Activated T-cell treated with anti-CD3 and anti-CD28 coated beads, Interleukin-2, amount 50 U/mL, for 72 hours (primary cell): ENCODE measurements around the gene SLC25A19. TPM values are rescaled to one million over a fixed set of nuclear protein-coding genes. Genes with fewer than 3 reads are reported as not detected.

Source experiments
- total RNA-seq, 2 donors: library from RNA; stranded (reverse); gene quantifications; one replicate each; pipeline ENCODE4 v1.2.3, GENCODE V29; 2022

Gene SLC25A19
- total RNA-seq, 2 donors from 2014 or later, result 39.9 to 59.3 TPM

Other genes starting within 250 kb of the SLC25A19 start
- 100 to 1,000 TPM; 125 to 147 TPM for gene ATP5PD, start 242.5 kb downstream of the SLC25A19 start, total RNA-seq
- gene KCTD2, start 242.2 kb downstream of the SLC25A19 start, total RNA-seq, result 10 to 100 TPM; 21.4 to 24.1 TPM
- 1 to 10 TPM; 7.5 to 9.8 TPM for gene SLC16A5, start 201.5 kb downstream of the SLC25A19 start, total RNA-seq
- gene ARMC7, start 179.5 kb downstream of the SLC25A19 start, total RNA-seq, result 10 to 100 TPM; 10.6 to 12.9 TPM
- gene NT5C, start 157.7 kb downstream of the SLC25A19 start, total RNA-seq, result 10 to 100 TPM; 56.5 to 65.9 TPM
- 100 to 1,000 TPM; 162 to 188 TPM for gene JPT1, start 134.9 kb downstream of the SLC25A19 start, total RNA-seq
- gene SUMO2, start 106.5 kb downstream of the SLC25A19 start, total RNA-seq, result 100 to 1,000 TPM; 361 to 368 TPM
- gene NUP85, start 83.8 kb downstream of the SLC25A19 start, total RNA-seq, result 100 to 1,000 TPM in 1 of 2 donors, 10 to 100 TPM in 1; 88.3 to 114 TPM
- gene GGA3, start 27.8 kb downstream of the SLC25A19 start, total RNA-seq, result 10 to 100 TPM; 77.1 to 80.9 TPM
- gene MRPS7, start 27.6 kb downstream of the SLC25A19 start, total RNA-seq, result 10 to 100 TPM; 42.8 to 43.0 TPM
- 10 to 100 TPM; 63.1 to 67.9 TPM for gene MIF4GD, start 18.2 kb downstream of the SLC25A19 start, total RNA-seq
- 100 to 1,000 TPM; 209 to 218 TPM for gene GRB2, start 116.2 kb upstream of the SLC25A19 start, total RNA-seq
- gene TMEM94, start 167.2 kb upstream of the SLC25A19 start, total RNA-seq, result 10 to 100 TPM; 70.7 to 76.4 TPM
- 1 to 10 TPM; 4.1 to 6.6 TPM for gene CASKIN2, start 226.1 kb upstream of the SLC25A19 start, total RNA-seq
- gene TSEN54, start 227.1 kb upstream of the SLC25A19 start, total RNA-seq, result 10 to 100 TPM; 34.8 to 49.5 TPM
- gene LLGL2, start 236.3 kb upstream of the SLC25A19 start, total RNA-seq, result 10 to 100 TPM; 12.5 to 17.4 TPM